Endometrial microvascular endothelial cells (primary cell): ENCODE data around the gene NUP62. TPM values are rescaled to one million over a fixed set of nuclear protein-coding genes. Genes with fewer than 3 reads are reported as not detected.
"Not testable (repeated sequence)": the region's sequence is repeated elsewhere in the genome, so short reads cannot be mapped to it uniquely, and the experiment has no call there.

Experiments
- in situ Hi-C: cut with HindIII; loops from 2 replicates; pipeline ENCODE4 v1.10.0; 2017; ENCODE audit warnings: low sequenced_read_pairs, low pct_unique_long_range_greater_than_20kb; ENCODE audit errors: inconsistent ontology term
- total RNA-seq: library from RNA; depleted of rRNA; stranded (reverse); fragments of >200 nt; gene quantifications from one replicate; pipeline ENCODE4 v1.2.3, GENCODE V29; 2015; ENCODE audit errors: inconsistent ontology term

Gene NUP62
- total RNA-seq, 1 donor from 2014 or later: 87.8 TPM

DNA sequence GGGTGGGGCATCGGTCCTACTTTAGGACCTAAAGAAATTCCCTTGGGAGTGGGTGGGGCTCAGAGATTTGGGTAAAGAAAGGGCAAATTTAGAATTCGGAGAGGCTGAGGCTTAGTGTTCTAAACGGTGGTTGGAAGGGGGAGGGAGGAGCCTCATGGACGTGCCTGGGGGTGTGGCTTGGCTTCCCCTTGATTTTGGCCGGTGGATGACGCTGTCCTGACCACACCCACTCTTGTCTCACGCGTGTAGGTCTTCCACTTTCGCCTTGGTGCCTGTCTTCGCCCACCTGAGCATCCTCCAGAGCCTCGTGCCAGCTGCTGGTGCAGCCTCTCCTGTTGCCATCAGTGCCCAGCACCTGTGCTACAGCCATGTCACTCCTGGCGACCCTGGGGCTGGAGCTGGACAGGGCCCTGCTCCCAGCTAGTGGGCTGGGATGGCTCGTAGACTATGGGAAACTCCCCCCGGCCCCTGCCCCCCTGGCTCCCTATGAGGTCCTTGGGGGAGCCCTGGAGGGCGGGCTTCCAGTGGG lies 1.2 kb upstream of the NUP62 start:
- in situ Hi-C loops: no loop called here

- in situ Hi-C loops: no loop called here
Observed at GRCh38 chr19:49929611-49930482, 543 bp upstream of the NUP62 start.

- in situ Hi-C loops: no loop called here
Observed at GRCh38 chr19:49927526-49928264, 1.6 kb downstream of the NUP62 start.

- in situ Hi-C loops: no loop called here
Observed at GRCh38 chr19:49926515-49926914, 2.8 kb downstream of the NUP62 start.

DNA sequence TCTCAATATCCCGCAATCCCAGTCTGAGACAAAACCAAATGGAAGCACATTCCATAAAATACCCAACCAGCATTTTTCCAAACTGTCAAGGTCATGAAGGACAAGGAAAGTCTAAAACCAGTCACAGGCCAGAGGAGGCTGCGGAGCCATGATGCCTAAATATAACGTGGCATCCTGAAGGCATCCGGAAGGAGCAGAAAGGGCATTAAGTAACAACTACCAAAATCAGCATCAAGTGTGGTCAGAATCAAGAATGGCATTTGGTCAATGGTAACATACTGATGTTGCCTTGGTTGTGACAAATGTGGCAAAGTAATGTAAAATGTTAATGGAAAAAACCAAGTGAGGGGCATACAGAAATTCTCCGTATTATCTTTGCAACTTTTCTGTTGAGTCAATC lies 3.8 kb downstream of the NUP62 start:
- in situ Hi-C loops: no loop called here

DNA sequence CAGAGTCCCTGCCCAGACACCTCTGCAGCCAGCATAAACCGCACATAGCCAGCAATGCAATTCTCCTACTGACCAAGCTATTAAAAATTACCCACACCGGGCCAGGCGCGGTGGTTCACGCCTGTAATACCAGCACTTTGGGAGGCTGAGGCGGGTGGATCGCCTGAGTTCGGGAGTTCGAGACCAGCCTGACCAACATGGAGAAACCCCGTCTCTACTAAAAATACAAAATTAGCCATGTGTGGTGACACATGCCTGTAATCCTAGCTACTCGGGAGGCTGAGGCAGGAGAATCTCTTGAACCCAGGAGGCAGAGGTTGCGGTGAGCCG lies 4.5 kb downstream of the NUP62 start:
- in situ Hi-C loops: not testable (repeated sequence)

DNA sequence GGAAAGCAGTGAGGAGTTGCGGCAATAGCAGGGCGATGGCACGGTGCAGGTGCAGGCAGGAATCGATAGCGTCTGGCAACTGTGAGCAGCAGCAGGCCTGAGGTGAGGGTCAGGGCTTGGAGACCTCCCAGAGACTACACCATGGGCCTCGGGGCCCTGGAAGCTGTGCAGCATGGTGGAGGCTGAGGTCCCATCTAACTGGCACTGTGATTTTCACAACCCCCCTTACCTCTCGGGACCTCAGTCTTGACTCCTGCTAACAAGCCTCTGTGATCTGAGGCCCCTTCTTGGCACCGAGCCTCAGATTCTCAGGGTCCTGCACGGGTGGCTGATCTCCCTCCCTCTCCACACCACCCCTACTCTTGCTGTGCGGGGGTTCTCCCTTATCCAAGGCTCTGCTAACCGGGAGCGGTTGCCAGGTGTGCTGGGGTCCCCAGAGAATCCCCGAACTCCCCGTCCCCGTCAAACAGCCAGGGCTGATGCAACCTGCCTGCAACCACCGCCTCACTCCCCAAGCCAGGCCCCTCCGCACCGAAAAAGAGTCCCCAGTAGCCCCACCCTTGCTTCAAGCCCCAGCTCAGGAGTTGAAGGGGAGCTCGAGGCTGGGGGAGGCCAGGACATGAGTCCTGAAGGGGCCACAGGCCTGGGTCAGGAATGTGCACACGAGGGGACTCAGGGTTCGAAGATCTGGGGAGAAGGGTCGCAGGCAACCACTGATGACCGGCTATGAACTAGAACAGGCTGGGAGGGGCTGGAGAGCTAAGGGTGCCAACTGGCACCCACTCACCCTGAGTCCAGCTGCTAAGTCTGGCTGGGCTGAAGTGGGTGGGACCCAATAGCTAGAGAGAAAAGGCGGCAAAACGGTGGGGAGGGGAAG lies 5.1 kb downstream of the NUP62 start:
- in situ Hi-C loops: no loop called here

GRCh38 chr19:49923055-49924003 lies 6.0 kb downstream of the NUP62 start:
- in situ Hi-C loops: no loop called here

DNA sequence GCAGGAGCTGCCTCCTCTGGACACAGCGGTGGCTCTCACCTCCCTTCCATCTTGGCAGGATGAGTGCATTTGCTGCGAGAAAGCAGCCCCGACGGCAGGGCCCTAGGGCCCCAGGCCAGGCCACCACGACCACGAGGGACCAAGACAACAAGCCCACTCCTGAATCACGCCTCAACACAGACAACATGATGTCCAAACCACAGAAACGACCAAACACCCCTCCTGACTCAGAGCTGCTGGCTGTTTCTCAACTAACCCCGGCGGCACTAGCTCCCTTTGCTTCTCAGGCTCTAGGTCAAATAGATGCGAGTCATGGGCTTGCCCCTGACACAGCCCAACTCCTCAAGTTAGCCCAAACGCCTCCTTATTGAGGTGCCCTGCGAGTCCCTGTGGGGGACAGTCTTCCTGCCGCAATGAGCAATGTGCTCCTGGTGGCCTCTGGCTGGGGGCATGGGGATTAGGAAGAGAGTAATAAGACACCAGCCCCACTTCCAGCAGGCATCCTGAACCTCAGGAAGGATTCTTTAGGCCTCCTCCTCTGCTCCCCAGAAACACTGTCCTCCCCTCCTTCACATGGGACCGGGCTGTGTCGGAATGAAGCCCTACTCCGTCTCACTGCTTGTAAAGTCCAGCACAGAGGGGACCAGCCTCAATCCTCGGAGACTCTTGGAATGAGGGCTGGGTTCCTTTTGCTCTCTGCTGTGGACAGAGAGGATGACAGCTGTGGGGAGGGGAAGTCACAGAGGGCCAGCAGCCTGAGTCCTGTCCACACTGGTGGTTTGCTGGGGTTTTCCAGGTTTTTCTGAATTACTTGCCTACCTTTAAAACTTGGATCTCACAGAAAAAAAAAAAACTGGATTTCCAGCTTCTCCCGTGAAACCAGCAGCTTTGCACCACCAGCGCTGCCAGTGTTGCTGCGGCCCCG lies 7.2 kb downstream of the NUP62 start:
- in situ Hi-C loops: no loop called here

GRCh38 chr19:49920624-49921363 lies 8.5 kb downstream of the NUP62 start:
- in situ Hi-C loops: no loop called here

GRCh38 chr19:49918089-49918488 lies 11.2 kb downstream of the NUP62 start:
- in situ Hi-C loops: no loop called here

GRCh38 chr19:49916839-49917733 lies 12.2 kb downstream of the NUP62 start:
- in situ Hi-C loops: no loop called here

- in situ Hi-C loops: no loop called here
Observed at GRCh38 chr19:49915271-49915670, 14.0 kb downstream of the NUP62 start.

GRCh38 chr19:49913720-49914119 lies 15.6 kb downstream of the NUP62 start:
- in situ Hi-C loops: no loop called here

DNA sequence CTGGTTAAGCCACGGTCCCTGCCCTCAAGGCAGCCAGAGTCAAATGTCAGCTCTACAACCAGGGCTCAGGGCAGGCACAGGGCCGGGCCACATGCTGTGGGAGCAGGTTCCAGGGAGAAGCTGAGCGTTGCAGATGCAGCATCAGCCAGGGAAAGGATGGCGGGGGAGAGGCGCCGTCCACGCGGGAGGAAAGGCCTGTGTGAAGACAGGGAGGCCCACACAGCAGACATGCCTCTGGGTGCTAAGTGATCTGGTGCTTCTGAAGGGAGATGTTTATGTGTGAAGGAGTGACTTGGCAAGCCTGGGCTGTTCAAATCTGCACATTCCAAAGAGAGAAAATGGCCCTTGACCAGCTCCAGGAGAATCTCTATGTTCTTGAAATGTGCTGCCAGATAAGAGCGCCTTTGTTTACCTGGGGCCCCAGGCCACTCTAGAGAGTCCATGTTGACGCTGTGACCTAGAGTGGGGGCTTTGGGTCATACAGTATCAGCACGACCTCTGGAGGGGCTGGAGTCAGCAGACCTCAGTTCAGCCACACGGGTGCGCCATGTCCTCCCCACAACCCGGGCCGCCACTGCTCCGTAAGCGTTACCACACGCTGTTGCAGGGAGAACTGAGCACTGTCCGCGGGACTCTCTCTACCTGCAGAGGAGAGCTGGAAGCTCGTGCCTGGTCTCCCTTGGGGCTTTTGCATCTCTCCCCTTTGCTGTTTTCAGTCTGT lies 16.2 kb downstream of the NUP62 start:
- in situ Hi-C loops: no loop called here
